SK-N-SH (cell line): ENCODE measurements around the gene MCTP1. TPM values are rescaled to one million over a fixed set of nuclear protein-coding genes. Genes with fewer than 3 reads are reported as not detected.

Experiments used
- CTCF ChIA-PET: fragments of 300-600, 350-600 bp; formaldehyde crosslinking; extraction: SDS; loops from one replicate; lab custom pipeline; 2021; lab: Yijun Ruan, JAX
- POLR2A ChIA-PET: fragments of 350-600 bp; sonication (Branson Sonifier 250); formaldehyde crosslinking; extraction: SDS; loops from one replicate; lab custom pipeline; 2020; ENCODE audit warnings: antibody characterized with exemption, inconsistent platforms; lab: Yijun Ruan, JAX
- DNase-seq: peaks from one replicate; pipeline ENCODE4 v3.0.0; 2012
- H2AFZ ChIP-seq: fragments of 200-600 bp; sonication (generic); 2 replicates; pipeline ENCODE4 v1.8.1; 2016; ENCODE audit warnings: antibody characterized with exemption, mild to moderate bottlenecking, low read depth
- H3F3A ChIP-seq: fragments of 200-600 bp; sonication (generic); replicated peaks from 2 replicates; pipeline ENCODE3; 2016; ENCODE audit warnings: antibody characterized with exemption, mild to moderate bottlenecking; ENCODE audit not compliant: insufficient read depth
- H3K27ac ChIP-seq, 2 experiments: fragments of 200-500 bp in 1 of 2; fragments of 200-600 bp in 1 of 2; sonication (Bioruptor generic) in 1 of 2; sonication (generic), shearing (Covaris generic) in 1 of 2; 2 replicates each; pipeline versions ENCODE4 v1.5.1 to v1.6.1; 2014 to 2016; ENCODE audit warnings: low read depth in 2 of 2, inconsistent platforms in 1 of 2, low read length in 1 of 2, mild to moderate bottlenecking in 1 of 2, mixed read lengths in 1 of 2
- H3K27me3 ChIP-seq: fragments of 200-600 bp; sonication (generic), shearing (Covaris generic); 2 replicates; pipeline ENCODE4 v1.6.1; 2016; ENCODE audit warnings: mixed run types; ENCODE audit not compliant: insufficient read depth
- H3K36me3 ChIP-seq, 2 experiments: fragments of 200-500 bp in 1 of 2; fragments of 200-600 bp in 1 of 2; sonication (Bioruptor generic) in 1 of 2; sonication (generic) in 1 of 2; replicated peaks in 1 of 2; 2 replicates each; pipeline versions ENCODE3 to v1.5.1; 2014 to 2016; ENCODE audit warnings: low read length in 1 of 2, mild to moderate bottlenecking in 1 of 2; ENCODE audit not compliant: insufficient read depth in 2 of 2, control insufficient read depth in 1 of 2
- H3K4me1 ChIP-seq, 2 experiments: fragments of 200-500 bp in 1 of 2; fragments of 200-600 bp in 1 of 2; sonication (Bioruptor generic) in 1 of 2; sonication (generic), shearing (Covaris generic) in 1 of 2; 2 replicates each; pipeline versions ENCODE4 v1.5.1 to v1.6.1; 2014 to 2016; ENCODE audit warnings: low read depth in 1 of 2, low read length in 1 of 2, mixed run types in 1 of 2; ENCODE audit not compliant: insufficient read depth in 2 of 2, control insufficient read depth in 1 of 2
- H3K4me2 ChIP-seq: fragments of 200-600 bp; sonication (generic), shearing (Covaris generic); 2 replicates; pipeline ENCODE4 v1.6.1; 2017; ENCODE audit warnings: mixed run types
- H3K4me3 ChIP-seq, 2 experiments: fragments of 200-500 bp in 1 of 2; fragments of 200-600 bp in 1 of 2; sonication (Bioruptor generic) in 1 of 2; sonication (generic), shearing (Covaris generic) in 1 of 2; 2 replicates each; pipeline versions ENCODE4 v1.5.1 to v1.8.1; 2014 to 2016; ENCODE audit warnings: low read depth in 2 of 2, inconsistent platforms in 1 of 2, low read length in 1 of 2, mild to moderate bottlenecking in 1 of 2, mixed read lengths in 1 of 2, moderate library complexity in 1 of 2
- H3K79me2 ChIP-seq: fragments of 200-600 bp; sonication (generic); 2 replicates; pipeline ENCODE4 v1.8.1; 2017; ENCODE audit warnings: mild to moderate bottlenecking; ENCODE audit not compliant: insufficient read depth
- H3K9ac ChIP-seq: fragments of 200-600 bp; sonication (generic); 2 replicates; pipeline ENCODE4 v1.6.1; 2017; ENCODE audit warnings: mixed run types
- H3K9me2 ChIP-seq: fragments of 200-600 bp; sonication (generic); 2 replicates; pipeline ENCODE4 v1.6.1; 2017; ENCODE audit warnings: mixed run types
- H3K9me3 ChIP-seq: fragments of 200-600 bp; sonication (generic); 2 replicates; pipeline ENCODE4 v1.6.1; 2017; ENCODE audit warnings: mixed run types, mild to moderate bottlenecking, moderate library complexity
- H4K20me1 ChIP-seq: fragments of 200-600 bp; sonication (generic); 2 replicates; pipeline ENCODE4 v1.6.1; 2017; ENCODE audit warnings: mild to moderate bottlenecking, mixed run types; ENCODE audit not compliant: insufficient read depth
- ELF1 ChIP-seq: IDR thresholded peaks from 2 replicates; pipeline ENCODE4 v1.4.0; 2012
- EZH2phosphoT487 ChIP-seq: fragments of 200-600 bp; sonication (generic); IDR thresholded peaks from 2 replicates; pipeline ENCODE4 v1.6.1; 2017; ENCODE audit warnings: low read depth, mixed run types, mild to moderate bottlenecking, antibody characterized with exemption, moderate library complexity, borderline replicate concordance
- FOSL2 ChIP-seq: IDR thresholded peaks from 2 replicates; pipeline ENCODE4 v1.4.0; 2012; ENCODE audit warnings: low read depth, mild to moderate bottlenecking, moderate library complexity, borderline replicate concordance
- FOXJ3 ChIP-seq: sonication (generic); formaldehyde crosslinking; IDR thresholded peaks from 2 replicates; pipeline ENCODE4 v1.5.1; 2020; ENCODE audit warnings: mild to moderate bottlenecking, missing genetic modification reagents
- FOXM1 ChIP-seq: IDR thresholded peaks from 2 replicates; pipeline ENCODE4 v1.4.0; 2012; ENCODE audit warnings: low read depth, mild to moderate bottlenecking
- GATA2 ChIP-seq: sonication (generic); formaldehyde crosslinking; IDR thresholded peaks from 2 replicates; pipeline ENCODE4 v1.5.0; 2020; ENCODE audit warnings: mild to moderate bottlenecking, missing genetic modification reagents
- IRF3 ChIP-seq: fragments of 150-350 bp; IDR thresholded peaks from 2 replicates; pipeline ENCODE4 v1.6.1; 2016; ENCODE audit warnings: mild to moderate bottlenecking, low read depth, low read length
- JUND ChIP-seq: IDR thresholded peaks from 2 replicates; pipeline ENCODE4 v1.4.0; 2012
- MAX ChIP-seq: IDR thresholded peaks from 2 replicates; pipeline ENCODE4 v1.4.0; 2012; ENCODE audit warnings: low read depth
- MXI1 ChIP-seq: IDR thresholded peaks from 2 replicates; pipeline ENCODE4 v1.6.1; 2012; ENCODE audit warnings: mild to moderate bottlenecking, low read depth, low read length, improper control_type of control experiment
- PBX3 ChIP-seq: IDR thresholded peaks from 2 replicates; pipeline ENCODE4; 2012
- RCOR1 ChIP-seq: fragments of 150-350 bp; IDR thresholded peaks from 2 replicates; pipeline ENCODE4 v1.6.1; 2017; ENCODE audit warnings: antibody characterized with exemption, low read length
- REST ChIP-seq: IDR thresholded peaks from 2 replicates; pipeline ENCODE4 v1.6.1; 2012; ENCODE audit warnings: mild to moderate bottlenecking, low read depth, low read length, moderate library complexity
- SIN3A ChIP-seq: IDR thresholded peaks from 2 replicates; pipeline ENCODE4 v1.6.1; 2012; ENCODE audit warnings: low read depth, mild to moderate bottlenecking, low read length, moderate library complexity, borderline replicate concordance
- SMC3 ChIP-seq: IDR thresholded peaks from 2 replicates; pipeline ENCODE4 v1.6.1; 2012; ENCODE audit warnings: low read depth, low read length, improper control_type of control experiment
- TAF1 ChIP-seq: IDR thresholded peaks from 2 replicates; pipeline ENCODE4 v1.6.1; 2012; ENCODE audit warnings: low read depth, mild to moderate bottlenecking, low read length, moderate library complexity, borderline replicate concordance
- USF1 ChIP-seq: IDR thresholded peaks from 2 replicates; pipeline ENCODE4 v1.4.0; 2012; ENCODE audit warnings: low read depth, borderline replicate concordance
- YY1 ChIP-seq: IDR thresholded peaks from 2 replicates; pipeline ENCODE4 v1.4.0; 2012; ENCODE audit warnings: low read depth, mild to moderate bottlenecking
- ZBTB33 ChIP-seq: IDR thresholded peaks from 2 replicates; pipeline ENCODE4 v1.4.0; 2012; ENCODE audit warnings: low read depth, borderline replicate concordance
- WGBS: methylation state at CpG from one replicate; pipeline ENCODE4 v1.1.6; 2017; ENCODE audit warnings: low lambda C conversion rate; 5-methylcytosine and 5-hydroxymethylcytosine counted together
- polyA plus RNA-seq, 3 experiments: library from polyadenylated mRNA; depleted of rRNA; stranded (reverse); fragments of >200 nt; gene quantifications; 2 replicates each; pipeline ENCODE4 v1.2.3, GENCODE V29; 2012

The MCTP1 gene
- polyA plus RNA-seq, 1 of the 3 experiments (the other 2 are of a cell fraction) = 0.53 TPM

- TF ChIP-seq ZBTB33 (no peak), SMC3 (no peak), SIN3A (no peak), PBX3 (no peak), MXI1 (no peak)
Observed at GRCh38 chr5:95044096-95044495, 240.8 kb downstream of the MCTP1 start (continued).

- H3K4me1 ChIP-seq = no peaks in the 10 kb centered on the region
- POLR2A ChIA-PET = no interaction called here
- CTCF ChIA-PET = interaction anchor here (0.9 kb wide), 1 partner anchor 20 kb away, joined by 3 read pairs; no protein-coding TSS in a partner anchor
- 12% methylated on average over 3 of the region's 3 CpGs for WGBS
- H4K20me1 ChIP-seq = no peaks in the 10 kb centered on the region
- no peak overlapping the region for H3K9ac ChIP-seq
- H3F3A ChIP-seq = no peaks in the 10 kb centered on the region
- H3K79me2 ChIP-seq = no peaks in the 10 kb centered on the region
- H3K27me3 ChIP-seq = no peaks in the 10 kb centered on the region
- H3K27ac ChIP-seq = no peak overlapping the region
- H3K9me3 ChIP-seq = no peaks in the 10 kb centered on the region
- H3K9me2 ChIP-seq = no peaks in the 10 kb centered on the region
- no peak overlapping the region for H3K4me2 ChIP-seq
- H3K36me3 ChIP-seq = no peaks in the 10 kb centered on the region
- no peak overlapping the region for H2AFZ ChIP-seq
- H3K4me3 ChIP-seq = no peak overlapping the region
- DNase-seq = no peak
- no peak for TF ChIP-seq JUND
- TF ChIP-seq ELF1 = no peak
- no peak for TF ChIP-seq RCOR1
- no peak for TF ChIP-seq FOSL2
- TF ChIP-seq YY1 = no peak
- TF ChIP-seq SIN3A = no peak
- TF ChIP-seq TAF1 = no peak
- no peak for TF ChIP-seq IRF3
- no peak for TF ChIP-seq PBX3
- TF ChIP-seq ZBTB33 = no peak
- no peak for TF ChIP-seq USF1
- TF ChIP-seq FOXJ3 (CRISPR knock-in tag) = no peak
- no peak for TF ChIP-seq EZH2phosphoT487
- no peak for TF ChIP-seq REST
- TF ChIP-seq GATA2 (CRISPR knock-in tag) = no peak
- TF ChIP-seq FOXM1 = no peak
- TF ChIP-seq MAX = no peak
Observed at GRCh38 chr5:95043648-95044047, 241.2 kb downstream of the MCTP1 start.
